ENCODE data around the gene EXOC2.
"Not testable (repeated sequence)": the region's sequence is repeated elsewhere in the genome, so short reads cannot be mapped to it uniquely, and the experiment has no call there.

The EXOC2 gene

GRCh38 chr6:663788-664187 lies 29.2 kb downstream of the EXOC2 start:
- H3K4me1 ChIP-seq (ENCODE audit: control insufficient read depth, insufficient read depth, low read length); H3K9ac ChIP-seq (ENCODE audit: low read length); H3K27me3 ChIP-seq (ENCODE audit: control insufficient read depth, insufficient read depth, low read length); H3K36me3 ChIP-seq (ENCODE audit: control insufficient read depth, insufficient read depth, low read length); H3K27ac ChIP-seq (ENCODE audit: low read depth, low read length); H3K4me3 ChIP-seq (ENCODE audit: low read length): not testable (repeated sequence)

GRCh38 chr6:659716-660581 lies 33.0 kb downstream of the EXOC2 start:
- no peak overlapping the region for H3K27ac ChIP-seq (ENCODE audit: low read depth, low read length)
- no peaks in the 10 kb centered on the region for H3K27me3 ChIP-seq (ENCODE audit: control insufficient read depth, insufficient read depth, low read length)
- no peaks in the 10 kb centered on the region for H3K36me3 ChIP-seq (ENCODE audit: control insufficient read depth, insufficient read depth, low read length)
- peaks cover 3% of the 10 kb centered on the region for H3K4me1 ChIP-seq (ENCODE audit: control insufficient read depth, insufficient read depth, low read length)
- H3K4me3 ChIP-seq (ENCODE audit: low read length), result no peak overlapping the region
- H3K9ac ChIP-seq (ENCODE audit: low read length), result no peak overlapping the region

- H3K9ac ChIP-seq (ENCODE audit: low read length), result no peak overlapping the region
- no peaks in the 10 kb centered on the region for H3K36me3 ChIP-seq (ENCODE audit: control insufficient read depth, insufficient read depth, low read length)
- H3K4me3 ChIP-seq (ENCODE audit: low read length), result no peak overlapping the region
- peaks cover 3% of the 10 kb centered on the region for H3K4me1 ChIP-seq (ENCODE audit: control insufficient read depth, insufficient read depth, low read length)
- H3K27ac ChIP-seq (ENCODE audit: low read depth, low read length), result no peak overlapping the region
- no peaks in the 10 kb centered on the region for H3K27me3 ChIP-seq (ENCODE audit: control insufficient read depth, insufficient read depth, low read length)
Measured at GRCh38 chr6:658244-658643, 34.7 kb downstream of the EXOC2 start.

GRCh38 chr6:657743-658142 lies 35.2 kb downstream of the EXOC2 start:
- Histone ChIP-seq H3K9ac (ENCODE audit: low read length) (no peak overlapping the region), H3K27me3 (ENCODE audit: control insufficient read depth, insufficient read depth, low read length) (no peaks in the 10 kb centered on the region), H3K36me3 (ENCODE audit: control insufficient read depth, insufficient read depth, low read length) (no peaks in the 10 kb centered on the region), H3K4me1 (ENCODE audit: control insufficient read depth, insufficient read depth, low read length) (peaks cover 3% of the 10 kb centered on the region), H3K27ac (ENCODE audit: low read depth, low read length) (no peak overlapping the region), H3K4me3 (ENCODE audit: low read length) (no peak overlapping the region)

GRCh38 chr6:656460-657252 lies 36.3 kb downstream of the EXOC2 start, which contains the start of gene HUS1B:
Gene HUS1B (minus strand): TSS chr6:657100. CDS start chr6:656944, 156 bp downstream.
- no peak within 1 kb of the TSS for H3K27ac ChIP-seq (ENCODE audit: low read depth, low read length)
- H3K27me3 ChIP-seq (ENCODE audit: control insufficient read depth, insufficient read depth, low read length), result no peaks in the 10 kb centered on the region
- no peaks in the 10 kb centered on the region for H3K36me3 ChIP-seq (ENCODE audit: control insufficient read depth, insufficient read depth, low read length)
- no peak within 1 kb of the TSS for H3K4me3 ChIP-seq (ENCODE audit: low read length)
- no peak within 1 kb of the TSS for H3K9ac ChIP-seq (ENCODE audit: low read length)
- H3K4me1 ChIP-seq (ENCODE audit: control insufficient read depth, insufficient read depth, low read length), result peaks cover 3% of the 10 kb centered on the region

- H3K9ac ChIP-seq (ENCODE audit: low read length), result no peak overlapping the region
- H3K4me3 ChIP-seq (ENCODE audit: low read length), result no peak overlapping the region
- no peaks in the 10 kb centered on the region for H3K27me3 ChIP-seq (ENCODE audit: control insufficient read depth, insufficient read depth, low read length)
- no peak overlapping the region for H3K27ac ChIP-seq (ENCODE audit: low read depth, low read length)
- no peaks in the 10 kb centered on the region for H3K36me3 ChIP-seq (ENCODE audit: control insufficient read depth, insufficient read depth, low read length)
- H3K4me1 ChIP-seq (ENCODE audit: control insufficient read depth, insufficient read depth, low read length), result peaks cover 3% of the 10 kb centered on the region
Measured at GRCh38 chr6:654136-654535, 38.8 kb downstream of the EXOC2 start.

- Histone ChIP-seq H3K4me1 (ENCODE audit: control insufficient read depth, insufficient read depth, low read length) (no peaks in the 10 kb centered on the region), H3K27ac (ENCODE audit: low read depth, low read length) (no peak overlapping the region), H3K27me3 (ENCODE audit: control insufficient read depth, insufficient read depth, low read length) (no peaks in the 10 kb centered on the region), H3K36me3 (ENCODE audit: control insufficient read depth, insufficient read depth, low read length) (no peaks in the 10 kb centered on the region), H3K4me3 (ENCODE audit: low read length) (no peak overlapping the region), H3K9ac (ENCODE audit: low read length) (no peak overlapping the region)
Measured at GRCh38 chr6:652865-653264, 40.1 kb downstream of the EXOC2 start.

GRCh38 chr6:650098-650497 lies 42.8 kb downstream of the EXOC2 start:
- Histone ChIP-seq H3K4me3 (ENCODE audit: low read length) (no peak overlapping the region), H3K27ac (ENCODE audit: low read depth, low read length) (no peak overlapping the region), H3K9ac (ENCODE audit: low read length) (no peak overlapping the region), H3K27me3 (ENCODE audit: control insufficient read depth, insufficient read depth, low read length) (no peaks in the 10 kb centered on the region), H3K36me3 (ENCODE audit: control insufficient read depth, insufficient read depth, low read length) (no peaks in the 10 kb centered on the region), H3K4me1 (ENCODE audit: control insufficient read depth, insufficient read depth, low read length) (no peaks in the 10 kb centered on the region)

GRCh38 chr6:642805-643204 lies 50.1 kb downstream of the EXOC2 start:
- H3K4me1 ChIP-seq (ENCODE audit: control insufficient read depth, insufficient read depth, low read length), result no peaks in the 10 kb centered on the region

GRCh38 chr6:641225-641985 lies 51.5 kb downstream of the EXOC2 start:
- no peak overlapping the region for H3K4me3 ChIP-seq (ENCODE audit: low read length)
- peaks cover 1% of the 10 kb centered on the region for H3K36me3 ChIP-seq (ENCODE audit: control insufficient read depth, insufficient read depth, low read length)
- H3K27ac ChIP-seq (ENCODE audit: low read depth, low read length), result no peak overlapping the region
- H3K4me1 ChIP-seq (ENCODE audit: control insufficient read depth, insufficient read depth, low read length), result no peaks in the 10 kb centered on the region
- H3K9ac ChIP-seq (ENCODE audit: low read length), result no peak overlapping the region
- H3K27me3 ChIP-seq (ENCODE audit: control insufficient read depth, insufficient read depth, low read length), result no peaks in the 10 kb centered on the region

More at GRCh38 chr6:642805-643204, 50.1 kb downstream of the EXOC2 start:
- H3K27ac ChIP-seq (ENCODE audit: low read depth, low read length), result no peak overlapping the region
- no peaks in the 10 kb centered on the region for H3K36me3 ChIP-seq (ENCODE audit: control insufficient read depth, insufficient read depth, low read length)
- H3K9ac ChIP-seq (ENCODE audit: low read length), result no peak overlapping the region
- H3K27me3 ChIP-seq (ENCODE audit: control insufficient read depth, insufficient read depth, low read length), result no peaks in the 10 kb centered on the region
- no peak overlapping the region for H3K4me3 ChIP-seq (ENCODE audit: low read length)

- no peak overlapping the region for H3K27ac ChIP-seq (ENCODE audit: low read depth, low read length)
- no peaks in the 10 kb centered on the region for H3K27me3 ChIP-seq (ENCODE audit: control insufficient read depth, insufficient read depth, low read length)
- H3K36me3 ChIP-seq (ENCODE audit: control insufficient read depth, insufficient read depth, low read length), result peaks cover 3% of the 10 kb centered on the region
- H3K9ac ChIP-seq (ENCODE audit: low read length), result no peak overlapping the region
- no peaks in the 10 kb centered on the region for H3K4me1 ChIP-seq (ENCODE audit: control insufficient read depth, insufficient read depth, low read length)
- no peak overlapping the region for H3K4me3 ChIP-seq (ENCODE audit: low read length)
Measured at GRCh38 chr6:636488-636887, 56.5 kb downstream of the EXOC2 start.

GRCh38 chr6:635233-635632 lies 57.7 kb downstream of the EXOC2 start:
- Histone ChIP-seq H3K4me1 (ENCODE audit: control insufficient read depth, insufficient read depth, low read length) (no peaks in the 10 kb centered on the region), H3K27me3 (ENCODE audit: control insufficient read depth, insufficient read depth, low read length) (no peaks in the 10 kb centered on the region), H3K4me3 (ENCODE audit: low read length) (no peak overlapping the region), H3K36me3 (ENCODE audit: control insufficient read depth, insufficient read depth, low read length) (peaks cover 3% of the 10 kb centered on the region), H3K9ac (ENCODE audit: low read length) (no peak overlapping the region), H3K27ac (ENCODE audit: low read depth, low read length) (no peak overlapping the region)

All from rectal smooth muscle tissue (tissue), 1 donor.